ENCODE data around the gene ABHD13.
"Not testable (repeated sequence)": the region's sequence is repeated elsewhere in the genome, so short reads cannot be mapped to it uniquely, and the experiment has no call there.

Gene ABHD13

DNA sequence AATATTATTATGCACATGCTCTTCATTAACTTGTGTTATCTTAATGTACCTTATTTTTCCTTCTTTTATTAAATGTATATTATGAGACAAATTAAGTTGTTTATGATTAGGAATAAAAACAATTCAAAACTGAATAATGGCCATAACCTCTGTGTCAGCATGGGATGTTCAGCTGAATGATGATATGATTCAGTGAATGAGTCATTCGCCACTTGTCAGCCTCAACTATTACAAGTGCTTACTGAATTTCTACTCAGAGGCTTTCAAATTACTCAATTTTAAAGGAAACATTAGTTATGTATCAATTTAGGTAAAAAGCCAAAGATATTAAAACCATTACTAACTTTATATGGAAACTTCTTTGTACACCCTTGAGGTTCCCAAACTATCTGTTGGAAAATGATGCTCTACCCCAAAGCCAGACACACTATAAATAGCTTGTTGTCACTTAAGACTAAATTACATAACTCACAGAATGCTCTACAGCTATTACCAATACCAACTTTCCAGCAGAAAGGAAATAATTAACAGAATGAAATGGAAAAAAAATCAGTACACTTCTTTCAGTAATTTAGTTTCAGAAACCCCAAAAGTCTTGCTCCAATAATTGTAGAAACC is 17.3 kb upstream of the ABHD13 start:
- in situ Hi-C loops (cut with HindIII; ENCODE audit: low sequenced_read_pairs): no loop called here
- no peak overlapping the region for H3K4me3 ChIP-seq (ENCODE audit: low read depth, low read length)
- no peak for DNase-seq (ENCODE audit: low read depth, low spot score)
- TF ChIP-seq, protein P1, sequence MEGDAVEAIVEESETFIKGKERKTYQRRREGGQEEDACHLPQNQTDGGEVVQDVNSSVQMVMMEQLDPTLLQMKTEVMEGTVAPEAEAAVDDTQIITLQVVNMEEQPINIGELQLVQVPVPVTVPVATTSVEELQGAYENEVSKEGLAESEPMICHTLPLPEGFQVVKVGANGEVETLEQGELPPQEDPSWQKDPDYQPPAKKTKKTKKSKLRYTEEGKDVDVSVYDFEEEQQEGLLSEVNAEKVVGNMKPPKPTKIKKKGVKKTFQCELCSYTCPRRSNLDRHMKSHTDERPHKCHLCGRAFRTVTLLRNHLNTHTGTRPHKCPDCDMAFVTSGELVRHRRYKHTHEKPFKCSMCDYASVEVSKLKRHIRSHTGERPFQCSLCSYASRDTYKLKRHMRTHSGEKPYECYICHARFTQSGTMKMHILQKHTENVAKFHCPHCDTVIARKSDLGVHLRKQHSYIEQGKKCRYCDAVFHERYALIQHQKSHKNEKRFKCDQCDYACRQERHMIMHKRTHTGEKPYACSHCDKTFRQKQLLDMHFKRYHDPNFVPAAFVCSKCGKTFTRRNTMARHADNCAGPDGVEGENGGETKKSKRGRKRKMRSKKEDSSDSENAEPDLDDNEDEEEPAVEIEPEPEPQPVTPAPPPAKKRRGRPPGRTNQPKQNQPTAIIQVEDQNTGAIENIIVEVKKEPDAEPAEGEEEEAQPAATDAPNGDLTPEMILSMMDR (IDR thresholded peaks at IDR 0.05; ENCODE audit: low read depth, low read length): no peak

DNA sequence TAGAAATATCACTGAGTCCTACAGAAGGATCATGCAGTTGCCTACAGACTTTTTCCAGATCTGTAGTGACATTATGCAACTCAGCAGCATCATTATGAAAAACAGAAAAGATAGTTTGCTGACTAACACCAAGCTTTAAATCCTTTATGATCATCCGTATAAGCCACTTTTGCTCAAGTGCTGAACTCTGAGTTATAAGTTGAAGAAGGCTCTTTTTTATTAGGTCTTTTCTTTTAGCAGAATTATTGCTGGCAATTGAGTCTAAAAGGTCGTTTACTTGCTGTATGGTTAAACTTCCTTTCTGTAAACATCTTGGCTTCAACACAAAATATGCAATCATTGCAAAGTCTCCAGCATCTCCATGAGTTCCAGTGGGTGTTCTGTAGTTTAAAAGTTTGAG is 7.6 kb upstream of the ABHD13 start:
- TF ChIP-seq, protein P1 (IDR thresholded peaks at IDR 0.05; ENCODE audit: low read depth, low read length): no peak
- in situ Hi-C loops (cut with HindIII; ENCODE audit: low sequenced_read_pairs): no loop called here
- no peak overlapping the region for H3K4me3 ChIP-seq (ENCODE audit: low read depth, low read length)
- DNase-seq (ENCODE audit: low read depth, low spot score): no peak

DNA sequence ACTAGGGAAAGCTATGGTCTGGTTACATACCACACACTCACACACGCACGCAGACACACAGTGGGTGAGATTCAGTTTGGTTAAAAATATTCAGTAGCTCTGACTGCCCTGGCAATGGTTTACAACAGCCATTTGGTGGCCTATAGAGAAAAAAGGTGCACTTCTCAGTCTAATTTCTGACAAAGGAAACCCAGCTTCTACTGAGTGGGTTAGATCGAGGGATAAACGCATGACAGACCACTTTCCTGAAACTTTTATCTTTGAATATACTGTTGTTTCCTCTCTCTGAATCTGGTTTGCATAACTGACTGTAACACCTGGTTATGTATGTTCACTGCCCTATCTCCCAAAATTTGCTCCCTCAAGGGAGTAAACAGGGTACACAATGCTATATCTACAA is 5.3 kb upstream of the ABHD13 start:
- DNase-seq (ENCODE audit: low read depth, low spot score): no peak
- TF ChIP-seq, protein P1 (IDR thresholded peaks at IDR 0.05; ENCODE audit: low read depth, low read length): no peak
- no peak overlapping the region for H3K4me3 ChIP-seq (ENCODE audit: low read depth, low read length)
- in situ Hi-C loops (cut with HindIII; ENCODE audit: low sequenced_read_pairs): no loop called here

DNA sequence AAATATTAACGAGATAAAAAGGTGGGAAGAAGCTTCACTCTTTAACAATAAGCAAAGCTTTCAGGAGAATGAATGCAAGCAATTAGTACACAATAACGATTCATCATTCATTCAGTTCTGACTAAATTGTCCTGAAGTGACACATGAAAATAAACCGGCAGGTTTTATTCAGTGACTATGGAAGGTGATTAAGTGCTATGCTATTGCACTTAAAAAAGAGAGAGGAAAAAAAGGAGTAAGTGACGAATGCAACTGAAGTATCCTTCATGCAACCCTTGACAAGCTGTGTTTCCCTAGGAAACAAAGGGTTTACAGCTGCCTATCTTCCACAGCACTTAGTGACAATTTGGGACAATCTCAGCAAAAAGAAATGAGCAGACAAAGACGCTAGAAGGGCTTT is 4.2 kb upstream of the ABHD13 start:
- TF ChIP-seq, protein P1 (IDR thresholded peaks at IDR 0.05; ENCODE audit: low read depth, low read length): no peak
- in situ Hi-C loops (cut with HindIII; ENCODE audit: low sequenced_read_pairs): no loop called here
- no peak for DNase-seq (ENCODE audit: low read depth, low spot score)
- peak overlapping the region; percentile 62 for H3K4me3 ChIP-seq (ENCODE audit: low read depth, low read length)

DNA sequence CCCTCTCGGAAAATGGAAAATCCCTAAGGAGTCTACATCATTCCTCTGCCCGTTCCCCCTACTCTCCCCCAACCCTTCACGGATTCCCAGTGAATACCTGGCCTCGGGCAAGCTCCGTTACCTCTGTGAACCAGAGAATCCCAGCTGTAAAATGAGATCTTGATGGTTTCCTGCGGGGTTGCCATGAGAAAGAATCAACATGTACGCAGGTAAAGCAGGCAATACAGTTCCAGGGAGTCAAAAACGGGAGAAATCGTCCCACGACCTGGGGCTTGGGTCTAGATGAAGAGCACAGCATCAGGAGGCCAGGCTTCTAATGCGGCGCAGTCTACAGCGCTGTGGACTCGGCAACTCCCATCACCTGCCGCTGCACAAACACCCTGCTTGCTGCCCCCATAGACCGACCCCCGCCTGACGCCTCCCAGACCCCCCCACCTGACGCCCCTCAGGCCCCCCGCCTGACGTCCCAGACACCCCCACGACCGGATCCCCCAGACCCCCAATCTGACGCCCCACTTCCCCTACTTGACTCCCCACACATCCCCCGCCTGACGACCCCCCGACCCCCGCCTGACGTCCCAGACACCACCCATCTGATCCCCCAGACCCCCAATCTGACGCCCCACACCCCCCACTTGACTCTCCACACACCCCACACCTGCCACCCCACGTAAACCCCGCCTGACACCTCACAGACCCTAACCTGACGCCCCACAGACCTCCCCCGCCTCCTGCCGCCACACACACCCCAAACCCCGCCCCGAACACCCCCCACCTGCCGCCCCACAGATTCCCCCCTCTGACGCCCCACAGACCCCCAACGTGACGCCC is 3.5 kb upstream of the ABHD13 start:
- no peak for DNase-seq (ENCODE audit: low read depth, low spot score)
- in situ Hi-C loops (cut with HindIII; ENCODE audit: low sequenced_read_pairs): no loop called here
- TF ChIP-seq, protein P1 (IDR thresholded peaks at IDR 0.05; ENCODE audit: low read depth, low read length): no peak
- H3K4me3 ChIP-seq (ENCODE audit: low read depth, low read length): peak overlapping the region; percentile 62

DNA sequence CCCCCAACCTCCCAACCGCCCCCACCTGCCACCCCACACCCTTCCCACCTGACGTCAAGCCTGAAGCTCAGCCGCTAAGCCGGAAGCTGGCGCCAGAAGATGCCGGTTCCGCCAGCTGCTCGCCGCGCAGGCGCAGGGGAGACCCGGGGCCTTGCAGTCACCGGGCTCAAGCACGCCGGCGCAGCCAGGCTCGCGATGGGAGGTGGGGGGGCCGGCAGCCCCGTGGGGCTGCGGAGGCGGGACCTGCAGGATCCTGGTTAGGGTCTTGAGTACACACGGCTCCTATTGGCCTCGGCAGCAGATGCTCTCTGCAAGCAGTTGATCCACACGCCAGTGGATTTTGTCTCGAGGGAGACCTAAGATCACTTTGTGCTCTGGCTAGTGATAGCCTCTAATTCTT is 2.8 kb upstream of the ABHD13 start, which contains the start of gene LIG4:
Gene LIG4 (minus strand): TSS at position 101 of the 400 bp plus-strand sequence. CDS start 4,268 bp downstream, outside the sequence.
- peak within 1 kb of the TSS; percentile 62 for H3K4me3 ChIP-seq (ENCODE audit: low read depth, low read length)
- in situ Hi-C loops (cut with HindIII; ENCODE audit: low sequenced_read_pairs): no loop called here
- peak; percentile 94 for DNase-seq (ENCODE audit: low read depth, low spot score)
- TF ChIP-seq, protein P1 (IDR thresholded peaks at IDR 0.05; ENCODE audit: low read depth, low read length): no peak

DNA sequence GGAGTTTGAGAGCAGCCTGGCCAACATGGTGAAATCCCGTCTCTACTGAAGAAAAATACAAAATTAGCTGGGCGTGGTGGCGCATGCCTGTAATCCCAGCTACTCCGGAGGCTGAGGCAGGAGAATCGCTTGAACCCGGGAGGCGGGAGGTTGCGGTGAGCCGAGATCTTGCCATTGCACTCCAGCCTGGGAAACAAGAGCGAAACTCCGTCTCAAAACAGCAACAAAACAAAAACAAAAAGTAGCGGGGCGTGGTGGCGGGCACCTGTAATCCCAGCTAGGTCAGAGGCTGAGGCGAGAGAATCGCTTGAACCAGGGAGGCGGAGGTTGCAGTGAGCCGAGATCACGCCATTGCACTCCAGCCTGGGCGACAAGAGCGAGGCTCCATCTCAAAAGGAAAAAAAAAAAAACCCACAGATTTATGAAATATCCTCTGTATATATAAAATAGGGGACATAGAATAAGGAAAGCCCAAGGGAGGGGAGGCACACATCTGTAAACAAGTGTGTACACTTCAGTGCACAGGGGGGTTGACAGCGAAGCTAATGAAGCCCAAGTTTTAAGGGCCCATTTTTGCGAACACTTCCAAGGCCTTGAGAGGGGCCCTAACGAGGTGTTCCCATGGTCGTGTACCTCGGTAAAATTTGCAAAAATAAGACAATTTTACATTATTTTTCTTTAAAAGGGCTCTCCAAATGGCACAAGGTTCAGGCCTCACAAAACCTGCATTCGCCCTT is 717 bp upstream of the ABHD13 start:
- DNase-seq (ENCODE audit: low read depth, low spot score); in situ Hi-C loops (cut with HindIII; ENCODE audit: low sequenced_read_pairs): not testable (repeated sequence)
- peak overlapping the region; percentile 71 for H3K4me3 ChIP-seq (ENCODE audit: low read depth, low read length)

Measured in astrocyte of the spinal cord (primary cell).